Colonic mucosa (tissue), 4 donors: Measurements from ENCODE around the gene VIL1. TPM values are rescaled to one million over a fixed set of nuclear protein-coding genes. Genes with fewer than 3 reads are reported as not detected.

ENCODE experiments used
- DNase-seq: peaks from one replicate; pipeline ENCODE4 v3.0.0-alpha.2; 2020
- H3K27ac ChIP-seq: fragments of 200-600 bp; one replicate; pipeline ENCODE4 v1.8.0; 2021
- H3K27me3 ChIP-seq: fragments of 200-600 bp; one replicate; pipeline ENCODE4 v1.8.0; 2021
- H3K36me3 ChIP-seq: fragments of 200-600 bp; one replicate; pipeline ENCODE4 v1.8.0; 2021
- H3K4me1 ChIP-seq: fragments of 200-600 bp; one replicate; pipeline ENCODE4 v1.8.0; 2021; ENCODE audit warnings: mild to moderate bottlenecking
- H3K4me3 ChIP-seq: fragments of 200-600 bp; one replicate; pipeline ENCODE4 v1.8.0; 2021
- H3K9ac ChIP-seq, 2 donors: one replicate each; pipeline ENCODE4 v1.7.0; 2013; ENCODE audit warnings: control low read depth in 2 of 2, low read depth in 2 of 2, low read length in 2 of 2
- H3K9me3 ChIP-seq: fragments of 200-600 bp; one replicate; pipeline ENCODE4 v1.8.0; 2021
- CTCF ChIP-seq: fragments of 200-600 bp; IDR thresholded peaks from one replicate; pipeline ENCODE4 v1.8.0; 2022; ENCODE audit warnings: antibody characterized with exemption, mild to moderate bottlenecking
- intact Hi-C: fragments of 100-400 bp; cut with DNase I; formaldehyde crosslinking; loops from one replicate; pipeline ENCODE4 v1.14.1; 2022
- total RNA-seq, 2 donors: library from RNA; stranded (reverse); fragmentation: NEBNext Ultra II Directional in 1 of 2; extraction: Animal tissue kit (Norgen Biotek cat#: 25700) in 1 of 2; gene quantifications; one replicate each; pipeline ENCODE4 v1.2.1, GENCODE V29; 2021
- donor health status: healthy.
- donor health status: DM: no; HTN: no; CAD: no.
- donor health status: DM: no; HTN: no; CAD: no.

Gene VIL1
- total RNA-seq, 2 donors from 2014 or later: 545 to 634 TPM

GRCh38 chr2:218425531-218425930 is 6.6 kb downstream of the VIL1 start:
- no peaks in the 10 kb centered on the region for H3K9me3 ChIP-seq
- no peaks in the 10 kb centered on the region for H3K4me1 ChIP-seq
- no peaks in the 10 kb centered on the region for H3K36me3 ChIP-seq
- H3K27ac ChIP-seq: no peak overlapping the region
- no peak overlapping the region for H3K9ac ChIP-seq
- intact Hi-C loops: no loop called here
- H3K4me3 ChIP-seq: no peak overlapping the region
- H3K27me3 ChIP-seq: no peaks in the 10 kb centered on the region
- TF ChIP-seq CTCF: no peak
- DNase-seq: no peak

DNA sequence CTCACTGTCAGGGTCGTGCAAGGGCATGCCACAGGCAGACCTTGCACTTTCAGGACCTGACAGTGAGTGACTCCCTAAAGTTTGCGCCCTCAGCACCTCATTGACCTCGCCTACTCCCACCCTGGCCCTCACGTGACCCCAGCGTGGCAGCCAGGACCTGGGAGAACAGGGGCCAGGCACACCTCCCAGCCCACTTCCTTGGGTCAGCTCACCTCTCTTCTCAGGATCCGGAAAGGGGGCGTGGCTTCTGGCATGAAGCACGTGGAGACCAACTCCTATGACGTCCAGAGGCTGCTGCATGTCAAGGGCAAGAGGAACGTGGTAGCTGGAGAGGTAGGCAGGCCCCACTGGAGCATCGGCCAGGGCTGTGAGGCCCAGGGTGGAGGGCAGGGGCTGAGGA is 8.8 kb downstream of the VIL1 start:
- Histone ChIP-seq H3K4me1 (no peaks in the 10 kb centered on the region), H3K4me3 (no peak overlapping the region), H3K9ac (no peak overlapping the region), H3K27me3 (no peaks in the 10 kb centered on the region), H3K27ac (no peak overlapping the region), H3K36me3 (no peaks in the 10 kb centered on the region), H3K9me3 (no peaks in the 10 kb centered on the region)
- intact Hi-C loops: no loop called here
- no peak for DNase-seq
- TF ChIP-seq CTCF: no peak

GRCh38 chr2:218428846-218429558 is 10.1 kb downstream of the VIL1 start:
- intact Hi-C loops: no loop called here
- Histone ChIP-seq H3K27ac (no peak overlapping the region), H3K27me3 (no peaks in the 10 kb centered on the region), H3K9ac (no peak overlapping the region), H3K9me3 (no peaks in the 10 kb centered on the region), H3K36me3 (no peaks in the 10 kb centered on the region), H3K4me1 (no peaks in the 10 kb centered on the region), H3K4me3 (no peak overlapping the region)
- no peak for TF ChIP-seq CTCF
- DNase-seq: no peak

- no peaks in the 10 kb centered on the region for H3K4me1 ChIP-seq
- no peaks in the 10 kb centered on the region for H3K36me3 ChIP-seq
- H3K9me3 ChIP-seq: no peaks in the 10 kb centered on the region
- no peak for DNase-seq
- no peak overlapping the region for H3K4me3 ChIP-seq
- intact Hi-C loops: no loop called here
- H3K27ac ChIP-seq: no peak overlapping the region
- H3K9ac ChIP-seq: no peak overlapping the region
- TF ChIP-seq CTCF: no peak
- no peaks in the 10 kb centered on the region for H3K27me3 ChIP-seq
Measured at GRCh38 chr2:218429911-218430692, 11.2 kb downstream of the VIL1 start.

DNA sequence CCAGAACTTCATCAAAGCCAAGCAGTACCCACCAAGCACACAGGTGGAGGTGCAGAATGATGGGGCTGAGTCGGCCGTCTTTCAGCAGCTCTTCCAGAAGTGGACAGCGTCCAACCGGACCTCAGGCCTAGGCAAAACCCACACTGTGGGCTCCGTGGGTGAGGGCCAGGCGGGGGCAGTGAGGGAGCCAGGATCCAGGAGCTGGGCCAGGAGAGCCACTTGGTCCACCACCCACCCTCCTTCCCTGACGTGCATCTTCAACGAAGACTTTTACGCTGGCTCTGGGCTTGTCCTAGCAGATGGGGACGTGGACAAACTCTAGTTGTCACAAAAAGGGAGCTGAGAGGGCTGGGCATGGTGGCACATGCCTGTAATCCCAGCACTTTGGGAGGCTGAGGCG is 11.8 kb downstream of the VIL1 start:
- Histone ChIP-seq H3K9ac (no peak overlapping the region), H3K27ac (no peak overlapping the region), H3K36me3 (no peaks in the 10 kb centered on the region), H3K9me3 (no peaks in the 10 kb centered on the region), H3K4me3 (no peak overlapping the region), H3K27me3 (no peaks in the 10 kb centered on the region), H3K4me1 (no peaks in the 10 kb centered on the region)
- no peak for TF ChIP-seq CTCF
- DNase-seq: no peak
- intact Hi-C loops: no loop called here
